Stimulated activated CD8-positive, alpha-beta memory T cell treated with anti-CD3 and anti-CD28 coated beads, Interleukin-15, amount 100 ng/mL, for 1 hour (primary cell): Measurements from ENCODE around the gene S100A1.

Source experiments
- DNase-seq: peaks from one replicate; pipeline ENCODE4 v3.0.0-alpha.2; 2020; ENCODE audit warnings: low read depth

S100A1 gene

DNA sequence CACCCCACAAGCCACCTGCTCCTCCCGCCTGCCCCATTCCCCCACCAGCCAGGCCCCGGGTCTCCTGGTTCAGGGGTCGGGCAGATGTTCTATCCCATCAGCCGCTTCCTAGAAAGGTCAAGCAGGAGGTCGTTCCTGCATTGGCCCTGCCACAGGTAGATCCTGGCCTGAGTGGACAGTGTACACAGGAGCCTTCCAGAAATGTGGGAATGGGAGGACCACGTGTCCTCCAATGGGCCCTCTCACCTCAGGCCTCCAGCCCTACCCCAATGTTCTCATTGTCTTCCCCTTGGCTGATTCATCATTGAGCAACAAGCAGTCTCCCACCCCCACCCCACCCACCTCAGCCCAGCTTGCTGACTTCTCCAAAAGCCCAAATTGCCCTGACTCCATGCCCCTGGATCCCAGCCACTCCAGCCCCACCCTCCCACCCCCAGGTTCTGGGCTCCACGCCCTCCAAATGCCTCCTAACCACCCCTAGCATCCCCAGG, 17.4 kb upstream of the S100A1 start:
- DNase-seq, result no peak

DNA sequence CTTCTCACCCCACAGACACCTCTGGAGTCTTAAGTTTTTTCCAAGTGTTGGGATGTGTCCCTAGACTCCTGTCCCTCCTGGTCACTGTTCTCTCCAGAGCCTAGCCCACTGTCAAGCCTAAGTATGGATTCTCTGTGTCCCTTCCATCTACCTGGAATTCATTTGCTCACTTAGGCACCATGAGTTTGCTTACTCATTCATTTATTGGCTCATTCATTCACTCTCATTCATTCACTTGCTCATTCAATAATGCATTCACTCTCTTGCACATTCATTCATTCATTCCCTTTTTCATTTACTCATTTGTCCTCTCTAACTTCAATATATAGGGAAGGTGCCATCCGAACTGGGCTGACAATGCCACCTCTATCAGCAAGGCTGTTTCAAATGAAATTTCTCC, 16.9 kb upstream of the S100A1 start:
- DNase-seq, result no peak

GRCh38 chr1:153612111-153612754, 16.0 kb upstream of the S100A1 start:
- no peak for DNase-seq

GRCh38 chr1:153612755-153613331, 15.4 kb upstream of the S100A1 start, which contains the start of gene S100A16:
TSS of gene S100A16 (minus strand) at chr1:153613137. CDS start at chr1:153608151, 4,986 bp downstream.
- DNase-seq, result no peak

- no peak for DNase-seq
These were observed 14.8 kb upstream of the S100A1 start for GRCh38 chr1:153613406-153613805.

- DNase-seq, result no peak
These were observed 13.9 kb upstream of the S100A1 start for GRCh38 chr1:153614189-153614900.

- no peak for DNase-seq
These were observed 13.3 kb upstream of the S100A1 start for GRCh38 chr1:153614906-153615305.

GRCh38 chr1:153615406-153615805, 12.8 kb upstream of the S100A1 start:
- DNase-seq, result no peak

GRCh38 chr1:153616144-153616916, 11.9 kb upstream of the S100A1 start, which contains the start of gene S100A14:
TSS of gene S100A14 (minus strand) at chr1:153616325. CDS start at chr1:153615858, 467 bp downstream.
- DNase-seq, result no peak

DNA sequence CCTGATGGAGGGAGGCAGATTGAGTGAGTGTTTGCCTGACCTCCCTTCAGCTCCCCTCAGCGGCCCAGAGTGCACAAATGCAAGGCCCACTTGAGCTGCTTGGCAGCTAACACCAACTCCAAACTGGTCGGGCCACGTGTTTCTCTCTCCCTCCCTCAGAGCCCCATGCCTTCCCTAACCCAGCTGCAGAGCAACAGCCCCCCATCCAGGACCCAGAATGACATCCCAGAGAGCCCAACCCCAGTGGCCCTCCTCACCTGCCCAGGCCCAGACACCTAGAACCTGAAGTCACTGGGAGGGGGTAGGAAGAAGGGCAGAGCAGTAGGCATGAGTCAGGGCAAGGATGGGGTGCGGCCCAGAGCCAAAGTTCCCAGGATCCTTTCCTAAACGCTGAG, 11.3 kb upstream of the S100A1 start:
- DNase-seq, result no peak

DNA sequence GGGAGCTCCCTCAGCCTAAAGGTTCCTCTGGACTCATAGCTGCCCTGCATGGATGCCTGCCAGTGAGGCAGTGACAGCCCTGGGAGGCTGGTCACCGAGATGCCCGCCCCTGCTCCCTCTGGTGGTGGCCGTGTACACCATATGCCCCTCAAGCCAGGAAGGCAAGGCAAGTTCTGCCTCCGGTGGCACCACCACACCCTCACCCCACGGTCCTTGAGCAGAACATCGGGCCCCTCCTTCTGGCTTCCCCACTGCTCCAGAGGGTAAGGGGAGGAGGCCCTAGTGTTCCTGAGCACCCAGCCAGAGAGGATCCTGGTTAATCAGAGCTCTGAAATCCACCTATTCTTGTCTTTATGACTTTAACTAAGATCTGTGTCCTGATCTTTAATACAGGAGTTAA, 10.6 kb upstream of the S100A1 start:
- DNase-seq, result no peak

GRCh38 chr1:153619171-153619570, 9.1 kb upstream of the S100A1 start:
- DNase-seq, result no peak

- DNase-seq, result no peak
These were observed 5.1 kb upstream of the S100A1 start for GRCh38 chr1:153623101-153623500.

DNA sequence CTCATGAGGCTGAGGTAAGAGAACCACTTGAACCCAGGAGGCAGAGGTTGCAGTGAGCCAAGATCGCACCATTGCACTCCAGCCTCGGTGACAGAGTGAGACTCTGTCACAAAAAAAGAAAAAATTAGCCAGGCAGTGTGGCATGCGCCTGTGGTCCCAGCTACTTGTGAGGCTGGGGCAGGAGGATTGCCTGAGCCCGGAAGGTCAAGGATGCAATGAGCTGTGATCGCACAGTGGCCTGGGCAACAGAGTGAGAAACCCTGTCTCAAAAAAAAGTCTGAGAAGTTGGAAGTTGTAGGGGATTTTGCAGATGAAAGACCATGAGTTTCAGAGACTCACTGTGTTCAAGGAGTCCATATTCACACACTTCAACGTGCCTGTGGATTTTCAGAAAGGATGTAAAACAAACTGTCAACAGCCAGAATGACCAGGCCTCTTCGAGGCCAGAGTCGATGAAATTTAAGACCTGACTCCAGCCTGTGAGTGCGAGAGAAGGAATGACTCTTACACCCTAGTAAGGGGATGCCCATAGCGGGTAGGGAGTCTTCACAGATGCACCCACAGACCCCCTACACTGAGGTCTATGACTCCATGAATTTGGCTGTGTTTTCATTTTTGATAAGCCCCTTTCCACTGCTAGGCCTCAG, 3.1 kb upstream of the S100A1 start:
- no peak for DNase-seq

DNA sequence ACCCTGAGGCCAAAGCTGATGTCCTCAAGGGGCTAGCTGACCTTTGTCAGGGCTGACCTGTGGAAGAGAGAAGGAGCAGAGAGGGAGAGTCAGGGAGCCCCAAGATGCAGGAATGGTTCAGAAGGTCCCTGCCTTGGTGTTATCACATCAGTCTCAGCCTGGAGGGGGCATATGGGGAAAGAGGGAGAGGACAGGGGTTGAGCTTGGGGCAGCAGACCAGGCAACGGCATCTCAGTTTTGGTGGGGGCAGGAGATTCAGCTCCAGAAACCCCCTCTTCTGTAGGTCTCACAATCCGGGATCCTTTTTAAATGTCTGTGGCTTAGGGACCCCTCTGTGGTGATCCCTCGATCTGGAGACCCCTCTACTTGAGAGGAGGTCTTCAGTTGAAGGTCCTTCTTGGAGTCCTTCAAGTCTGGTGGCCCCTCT, 1.7 kb upstream of the S100A1 start:
- no peak for DNase-seq

GRCh38 chr1:153626904-153627714, 1.1 kb upstream of the S100A1 start, which contains the start of gene S100A13:
TSS of gene S100A13 (minus strand) at chr1:153627505. CDS start at chr1:153626472, 1,033 bp downstream.
- DNase-seq, result no peak

DNA sequence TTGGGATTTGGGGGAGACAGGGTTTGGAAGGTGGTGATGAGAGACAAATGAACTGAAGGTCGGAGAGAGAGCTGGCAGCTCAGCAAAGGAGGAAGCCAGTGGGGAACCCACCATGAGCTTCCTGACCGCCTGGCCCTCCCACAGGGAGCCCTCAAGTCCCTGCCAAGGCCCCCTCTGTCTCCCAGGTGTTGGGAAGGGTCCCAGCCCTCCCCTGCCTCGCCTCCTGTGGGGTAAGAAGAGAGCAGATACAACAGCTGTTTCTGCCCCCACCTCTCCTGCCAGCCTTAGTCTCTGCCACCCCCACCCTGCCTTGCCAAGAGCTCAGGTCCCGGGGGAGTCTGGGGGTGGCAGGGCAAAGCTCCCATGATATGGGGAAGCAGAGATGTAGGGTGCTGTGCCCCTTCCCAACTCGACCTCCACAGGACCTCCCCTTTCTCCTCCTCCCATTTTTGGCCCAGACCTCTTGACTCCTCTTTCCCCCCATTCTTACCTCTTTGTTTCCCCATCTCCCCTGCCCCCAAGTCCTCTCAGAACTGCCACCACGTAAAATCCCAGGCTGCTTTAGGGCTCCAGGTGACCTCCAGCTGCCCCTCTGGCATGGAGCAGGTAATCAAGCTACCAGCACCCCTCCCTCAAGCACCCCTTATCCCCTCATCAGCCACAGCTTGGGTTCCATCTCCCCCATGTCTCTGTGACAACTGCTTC, 556 bp downstream of the S100A1 start:
- no peak for DNase-seq

DNA sequence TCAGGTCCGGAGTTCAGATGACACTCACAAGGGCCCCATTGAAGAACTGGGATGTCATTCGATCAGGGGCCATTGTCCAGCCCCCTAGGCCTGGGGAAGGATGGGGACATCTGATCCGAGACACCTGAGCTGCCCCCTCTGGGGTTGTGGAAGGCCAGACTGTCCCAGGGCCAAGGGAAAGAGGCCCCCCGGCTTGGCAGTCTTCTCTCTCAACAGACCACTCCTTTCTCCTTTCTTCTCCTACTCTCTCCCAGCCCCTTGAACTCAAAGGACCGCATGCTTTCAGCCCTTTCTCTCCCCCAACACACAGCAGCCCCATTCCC, 1.1 kb downstream of the S100A1 start:
- DNase-seq, result no peak

DNA sequence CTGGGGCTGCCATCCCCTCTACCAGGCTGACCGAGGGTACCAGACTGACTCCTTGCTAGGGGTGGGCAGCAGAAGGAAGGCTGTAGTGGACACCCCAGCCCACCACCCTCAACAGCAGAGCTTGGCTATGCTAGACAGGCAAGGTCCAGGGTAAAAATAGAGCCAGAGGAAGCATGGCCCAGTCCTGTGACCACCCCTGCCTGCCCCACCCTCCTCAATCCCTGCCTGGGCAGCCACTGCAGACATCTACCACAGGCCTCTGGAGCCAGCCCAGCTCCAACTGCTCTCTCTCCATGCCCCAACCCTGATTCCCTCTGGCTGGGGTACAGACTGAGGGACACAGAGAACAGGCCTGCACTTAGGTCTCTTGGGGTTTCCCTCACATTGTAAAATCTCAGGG, 1.7 kb downstream of the S100A1 start:
- no peak for DNase-seq

DNA sequence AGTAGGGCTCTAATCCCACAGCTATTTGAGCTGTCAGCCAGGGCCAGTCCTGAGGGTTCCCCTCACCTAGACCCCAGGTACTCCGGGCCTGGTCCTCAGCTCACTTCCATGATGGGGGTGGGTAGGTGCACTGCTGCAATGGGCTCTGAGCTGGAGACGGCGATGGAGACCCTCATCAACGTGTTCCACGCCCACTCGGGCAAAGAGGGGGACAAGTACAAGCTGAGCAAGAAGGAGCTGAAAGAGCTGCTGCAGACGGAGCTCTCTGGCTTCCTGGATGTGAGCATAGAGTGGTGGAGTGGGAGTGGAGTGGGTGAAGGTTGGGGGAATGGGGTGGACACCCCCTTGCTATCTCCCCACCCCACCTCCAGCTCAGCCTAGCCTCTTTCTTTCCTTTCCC, 2.1 kb downstream of the S100A1 start:
- no peak for DNase-seq
